Measurements from ENCODE around the gene CABLES2.

DNA sequence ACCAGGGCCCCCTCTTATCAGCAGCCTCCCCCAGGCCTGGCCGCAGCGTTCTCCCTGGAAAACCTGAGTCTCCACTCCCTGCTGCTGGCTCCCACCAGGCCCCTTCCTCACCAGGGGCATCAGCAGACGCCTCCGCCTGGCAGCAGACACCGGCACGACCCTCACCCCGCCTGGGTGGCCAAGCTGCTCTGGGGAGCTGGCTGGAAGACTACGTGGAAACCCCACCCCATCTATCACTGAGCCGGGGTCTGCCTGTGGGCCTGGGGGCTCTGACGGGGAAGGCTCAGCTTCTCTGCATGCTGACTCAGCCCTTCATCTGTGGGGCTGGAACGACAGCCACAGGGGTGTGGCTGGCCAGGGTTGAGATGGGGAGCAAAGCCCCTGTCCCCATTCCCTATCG is 39.4 kb upstream of the CABLES2 start:
- TF ChIP-seq, protein P1, sequence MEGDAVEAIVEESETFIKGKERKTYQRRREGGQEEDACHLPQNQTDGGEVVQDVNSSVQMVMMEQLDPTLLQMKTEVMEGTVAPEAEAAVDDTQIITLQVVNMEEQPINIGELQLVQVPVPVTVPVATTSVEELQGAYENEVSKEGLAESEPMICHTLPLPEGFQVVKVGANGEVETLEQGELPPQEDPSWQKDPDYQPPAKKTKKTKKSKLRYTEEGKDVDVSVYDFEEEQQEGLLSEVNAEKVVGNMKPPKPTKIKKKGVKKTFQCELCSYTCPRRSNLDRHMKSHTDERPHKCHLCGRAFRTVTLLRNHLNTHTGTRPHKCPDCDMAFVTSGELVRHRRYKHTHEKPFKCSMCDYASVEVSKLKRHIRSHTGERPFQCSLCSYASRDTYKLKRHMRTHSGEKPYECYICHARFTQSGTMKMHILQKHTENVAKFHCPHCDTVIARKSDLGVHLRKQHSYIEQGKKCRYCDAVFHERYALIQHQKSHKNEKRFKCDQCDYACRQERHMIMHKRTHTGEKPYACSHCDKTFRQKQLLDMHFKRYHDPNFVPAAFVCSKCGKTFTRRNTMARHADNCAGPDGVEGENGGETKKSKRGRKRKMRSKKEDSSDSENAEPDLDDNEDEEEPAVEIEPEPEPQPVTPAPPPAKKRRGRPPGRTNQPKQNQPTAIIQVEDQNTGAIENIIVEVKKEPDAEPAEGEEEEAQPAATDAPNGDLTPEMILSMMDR (IDR thresholded peaks at IDR 0.05): no peak
- no peak for TF ChIP-seq POLR2A (IDR thresholded peaks at IDR 0.05)
